GM18909 (cell line): ENCODE results near the gene CUX1.
"Not testable (repeated sequence)": the region's sequence is repeated elsewhere in the genome, so short reads cannot be mapped to it uniquely, and the experiment has no call there.

ENCODE experiments used
- ATAC-seq: cut with Tn5 transposase; IDR thresholded peaks from one replicate; pipeline ENCODE4 v1.9.1; 2021; ENCODE audit warnings: mild to moderate bottlenecking; ENCODE audit not compliant: unreplicated experiment, poor library complexity

CUX1 gene

DNA sequence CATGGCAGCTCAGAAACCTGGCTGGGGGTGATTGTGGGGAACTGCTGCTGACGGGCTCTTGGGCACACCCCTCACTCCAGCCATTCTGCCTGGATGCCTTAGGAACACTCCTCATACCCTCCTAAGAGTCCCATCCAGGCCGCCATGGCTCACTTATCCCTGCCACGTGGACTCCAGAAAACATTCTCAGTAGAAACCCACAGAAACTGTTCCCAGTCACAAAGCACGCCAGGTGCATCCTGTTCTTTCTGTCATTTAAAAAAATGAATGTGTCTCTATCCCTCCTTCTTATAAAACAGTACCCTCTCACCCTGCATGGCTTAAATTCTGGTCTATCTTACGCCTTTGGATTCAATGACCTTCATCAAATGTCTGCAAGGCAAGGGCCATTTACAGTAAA lies 177.7 kb downstream of the CUX1 start:
- no peak for ATAC-seq

DNA sequence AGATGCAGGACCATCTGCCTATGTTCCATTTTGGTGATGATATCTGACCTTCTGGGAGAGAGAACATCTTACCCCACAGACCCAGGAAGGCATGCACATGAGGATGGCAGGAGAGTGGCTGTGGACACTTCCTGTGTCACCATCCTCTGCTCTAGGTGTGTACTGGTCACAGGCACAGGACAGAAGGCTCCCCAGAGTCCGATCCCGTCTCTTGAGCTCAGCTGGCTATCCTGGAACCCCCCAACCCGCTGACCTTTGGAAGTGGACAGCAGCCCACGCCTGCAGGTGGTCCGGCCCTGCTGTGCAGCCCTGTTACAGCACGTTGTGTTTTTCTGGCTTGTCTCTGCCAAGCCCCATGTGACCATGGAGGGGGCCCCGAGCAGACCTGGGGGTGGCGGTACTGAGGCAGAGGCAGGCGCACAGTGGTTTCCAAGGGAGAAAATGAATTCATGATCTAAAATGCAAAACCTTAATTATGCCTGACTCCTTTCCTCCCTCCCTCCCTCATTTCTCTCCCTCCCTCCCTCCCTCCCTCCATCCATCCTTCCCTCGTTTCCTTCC lies 178.8 kb downstream of the CUX1 start:
- no peak for ATAC-seq

DNA sequence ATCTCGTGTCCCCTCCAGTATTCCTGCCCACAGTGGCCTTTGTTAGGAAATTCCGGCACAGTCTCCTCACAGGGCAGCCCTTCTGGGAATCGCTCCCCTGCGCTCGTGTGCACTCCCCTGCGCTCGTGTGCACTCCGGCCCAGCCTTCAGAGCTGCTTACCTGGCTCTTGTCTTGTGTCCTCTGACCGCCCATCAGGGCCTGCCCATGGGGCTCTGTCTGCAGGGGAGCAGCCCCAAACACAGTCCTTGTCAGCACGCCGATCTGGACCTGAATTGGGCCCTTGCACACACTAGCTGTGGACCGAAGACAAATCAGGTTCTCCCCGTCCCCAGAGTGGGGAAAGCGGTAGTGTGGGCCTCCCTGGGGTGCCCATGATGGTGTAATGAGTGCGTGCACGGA lies 179.4 kb downstream of the CUX1 start:
- no peak for ATAC-seq

DNA sequence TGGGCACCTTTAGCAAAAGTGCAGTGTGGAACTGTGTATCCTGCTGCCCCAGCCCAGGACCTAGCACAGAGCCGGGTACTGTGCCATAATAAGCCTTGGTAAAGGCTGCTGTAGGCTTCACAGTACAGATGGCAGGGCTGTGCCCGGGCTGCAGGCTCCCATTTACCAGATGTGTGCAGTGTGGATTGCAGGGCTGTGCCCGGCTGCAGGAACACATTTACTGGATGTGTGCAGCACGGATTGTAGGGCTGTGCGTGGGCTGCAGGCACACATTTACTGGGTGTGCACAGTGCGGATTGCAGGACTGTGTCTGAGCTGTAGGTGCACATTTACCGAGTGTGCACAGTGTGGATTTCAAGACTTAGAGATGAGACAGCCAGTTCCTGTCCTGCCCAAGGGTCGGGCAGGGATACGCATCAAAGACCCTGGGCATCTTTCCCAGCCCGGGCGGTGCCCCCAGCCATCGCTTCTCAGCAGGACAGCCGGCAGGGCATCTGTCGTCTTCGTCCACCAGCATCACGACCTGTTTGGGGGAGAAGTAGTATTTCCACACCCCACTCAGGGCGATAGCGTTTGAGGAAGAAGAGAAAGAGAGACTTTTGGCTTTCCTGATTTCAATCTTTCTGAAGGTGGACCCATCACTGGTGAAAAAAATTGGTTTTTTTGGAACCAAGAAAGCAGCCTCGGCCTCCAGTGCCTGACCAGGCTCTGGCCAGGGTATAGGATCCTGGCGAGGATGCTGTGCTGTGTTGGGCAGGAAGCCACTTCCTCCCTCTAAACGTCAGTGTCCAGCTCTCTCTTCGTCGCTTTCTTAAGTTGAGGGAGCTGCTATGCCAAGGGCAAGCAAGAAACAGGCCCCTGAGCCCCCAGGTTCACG lies 180.8 kb downstream of the CUX1 start:
- no peak for ATAC-seq

DNA sequence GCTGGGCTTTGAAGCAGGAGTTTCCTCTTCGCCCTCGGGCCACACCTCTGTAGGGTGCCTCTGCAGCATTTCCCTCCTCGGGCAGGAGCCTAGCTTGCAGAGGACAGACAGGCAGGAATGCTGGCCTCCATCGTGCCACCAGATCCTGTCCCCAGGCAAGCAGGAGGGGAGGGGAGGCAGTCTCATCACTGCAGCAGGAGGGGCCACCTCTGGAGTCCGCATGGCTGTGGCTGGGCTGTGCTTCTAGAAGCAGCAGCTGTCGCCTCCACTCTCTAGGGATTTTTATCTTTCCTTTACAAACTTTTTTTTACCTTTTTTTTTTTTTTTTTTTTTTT lies 181.4 kb downstream of the CUX1 start:
- ATAC-seq, result no peak

DNA sequence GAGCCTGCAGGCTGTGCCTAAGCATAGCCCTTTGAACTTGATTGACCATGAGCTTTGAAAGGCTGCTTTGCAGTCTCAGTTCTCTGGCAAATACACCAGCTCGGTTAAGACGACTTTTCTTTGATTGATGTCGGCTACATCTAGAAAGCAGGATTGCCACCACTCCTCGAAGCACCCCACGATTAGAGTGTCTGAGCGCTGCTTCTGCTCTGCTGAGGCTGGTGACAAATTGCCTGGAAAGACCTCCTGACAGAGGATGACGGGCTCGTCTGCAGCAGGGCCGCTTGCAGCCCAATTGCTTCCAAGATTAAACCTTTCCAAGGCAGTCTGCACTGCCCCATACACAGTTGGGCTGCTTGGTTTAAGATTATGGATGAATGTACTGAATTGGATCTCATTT lies 182.0 kb downstream of the CUX1 start:
- no peak for ATAC-seq

DNA sequence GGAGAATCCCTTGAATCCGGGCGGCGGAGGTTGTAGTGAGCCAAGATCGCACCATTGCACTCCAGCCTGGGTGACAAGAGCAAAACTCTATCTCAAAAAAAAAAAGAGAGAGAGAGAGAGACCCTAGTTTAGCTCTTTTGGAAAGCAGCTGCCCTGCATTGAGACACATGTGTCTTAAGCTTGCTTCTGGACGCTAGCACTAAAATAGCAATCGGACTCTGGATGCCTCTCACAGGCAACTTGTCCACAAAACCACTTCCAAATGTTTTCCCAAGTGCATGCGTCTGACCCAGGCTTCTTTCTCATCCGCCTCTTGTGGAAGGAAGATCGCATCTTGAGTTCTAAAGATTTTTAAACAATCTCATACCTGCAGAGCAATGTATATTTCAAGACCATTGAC lies 182.7 kb downstream of the CUX1 start:
- no peak for ATAC-seq

DNA sequence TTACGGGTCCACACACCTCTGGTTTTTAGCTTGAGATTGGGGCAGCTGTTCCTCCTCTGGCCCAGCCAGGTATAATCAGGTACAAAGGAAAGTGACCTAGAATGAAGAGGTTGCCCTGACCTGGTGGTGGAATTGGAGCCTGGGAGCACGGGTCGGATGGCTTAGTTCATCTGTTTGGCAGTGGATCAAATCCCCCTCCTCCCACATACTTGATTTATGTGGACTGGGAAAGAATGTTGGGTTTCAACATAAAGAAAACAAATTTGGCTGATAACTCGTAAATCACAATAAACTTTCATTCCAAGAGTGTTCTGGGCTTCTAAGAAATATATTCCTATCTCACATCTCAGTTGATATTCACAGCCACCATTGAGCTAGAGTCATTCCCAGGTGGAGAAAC lies 186.8 kb downstream of the CUX1 start:
- no peak for ATAC-seq

DNA sequence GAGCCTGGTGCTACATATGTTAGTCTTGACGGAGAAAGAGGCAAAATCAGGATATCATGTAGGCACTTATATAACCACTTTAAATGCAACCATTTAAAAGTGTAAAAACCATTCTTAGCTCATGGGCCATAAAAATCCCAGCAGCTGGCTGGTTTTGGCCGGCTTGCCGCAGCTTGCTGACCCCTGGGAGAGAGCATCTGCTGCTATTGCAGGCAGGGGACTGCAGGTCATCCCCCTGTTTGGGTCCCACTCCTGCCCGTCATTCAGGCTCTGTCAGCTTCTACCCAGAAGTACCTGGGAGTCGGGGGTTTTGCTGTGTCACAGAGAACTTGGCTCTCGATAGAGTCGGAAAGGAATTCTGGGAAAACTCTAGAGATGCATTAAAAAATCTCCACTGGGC lies 187.4 kb downstream of the CUX1 start:
- no peak for ATAC-seq

DNA sequence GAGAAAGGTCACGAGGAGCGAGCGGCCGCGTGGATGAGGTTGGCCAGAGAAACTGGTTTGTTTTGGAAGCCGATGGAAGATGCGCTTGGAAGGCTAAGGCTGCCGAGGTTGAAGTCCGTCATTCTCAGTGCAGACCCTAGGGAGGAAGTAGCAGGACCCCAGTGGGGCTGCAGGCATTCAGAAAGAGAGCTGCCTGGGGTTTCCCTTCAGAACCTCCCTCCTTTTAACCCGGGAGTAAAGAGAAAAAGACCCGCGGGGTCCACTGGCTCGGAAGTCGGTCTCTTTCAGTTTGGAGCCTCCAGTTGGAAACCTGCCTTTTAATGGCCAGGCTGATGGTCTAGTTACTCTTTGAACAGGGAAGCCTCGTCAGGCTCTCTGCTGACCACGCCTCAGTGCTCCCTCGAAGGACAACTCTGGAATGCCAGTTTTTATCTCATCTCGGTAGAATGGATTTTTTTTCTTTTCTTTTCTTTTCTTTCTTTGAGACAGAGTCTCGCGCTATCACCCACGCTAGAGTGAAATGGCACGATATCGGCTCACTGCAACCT lies 188.6 kb downstream of the CUX1 start:
- no peak for ATAC-seq

DNA sequence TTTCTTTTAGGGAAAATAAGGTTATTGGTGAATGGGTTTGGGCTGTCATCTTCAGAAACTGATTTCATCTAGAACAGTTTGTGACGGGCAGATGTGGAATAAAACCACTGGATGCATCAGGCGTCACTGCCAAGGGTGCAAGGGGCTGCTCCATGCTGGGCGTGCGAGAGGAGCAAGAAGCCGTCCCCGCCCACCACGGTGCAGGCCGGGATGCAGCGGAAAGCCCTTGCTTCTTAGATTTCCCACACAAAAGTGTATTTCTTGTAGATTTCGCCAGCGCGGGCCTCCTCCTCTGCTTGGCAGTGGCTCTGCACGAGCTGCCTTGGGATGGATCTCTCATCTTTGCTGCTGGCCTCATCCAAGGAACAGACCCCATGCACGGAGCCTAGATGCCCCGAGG lies 189.3 kb downstream of the CUX1 start:
- ATAC-seq, result no peak

DNA sequence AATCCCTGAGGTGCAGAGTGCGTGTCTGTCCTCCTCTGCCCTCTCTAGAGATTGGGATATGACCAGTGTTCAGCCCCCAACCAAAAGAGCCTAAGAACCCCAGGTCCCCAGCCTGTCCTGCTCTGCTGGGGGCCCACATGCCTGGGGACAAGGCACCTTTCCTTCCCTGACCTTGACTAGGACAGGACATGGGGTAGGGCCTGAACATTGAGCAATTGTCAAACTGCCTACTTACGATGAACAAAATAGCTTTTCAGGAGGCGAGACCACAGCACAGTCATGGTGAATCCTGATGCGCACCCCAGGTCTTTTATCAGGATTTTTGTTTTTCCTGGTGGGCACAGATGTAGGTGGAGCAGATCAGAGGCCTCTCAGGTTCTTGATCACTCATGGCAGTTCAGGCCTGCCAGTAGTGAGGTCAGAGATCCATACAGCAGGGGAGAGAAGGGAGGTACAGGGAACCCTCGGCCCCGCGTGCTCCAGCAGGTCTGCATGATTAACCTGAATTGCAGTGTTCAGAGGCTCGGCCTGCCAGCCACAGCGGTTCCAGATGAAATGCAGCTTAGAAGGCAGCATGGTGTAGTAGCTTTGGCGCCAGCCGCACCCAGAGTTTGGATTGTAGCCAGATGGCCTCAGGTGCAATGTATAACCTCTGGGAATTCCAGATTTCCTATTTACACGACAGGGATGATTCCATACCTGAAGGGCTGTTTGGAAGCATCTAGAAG lies 191.3 kb downstream of the CUX1 start:
- no peak for ATAC-seq

DNA sequence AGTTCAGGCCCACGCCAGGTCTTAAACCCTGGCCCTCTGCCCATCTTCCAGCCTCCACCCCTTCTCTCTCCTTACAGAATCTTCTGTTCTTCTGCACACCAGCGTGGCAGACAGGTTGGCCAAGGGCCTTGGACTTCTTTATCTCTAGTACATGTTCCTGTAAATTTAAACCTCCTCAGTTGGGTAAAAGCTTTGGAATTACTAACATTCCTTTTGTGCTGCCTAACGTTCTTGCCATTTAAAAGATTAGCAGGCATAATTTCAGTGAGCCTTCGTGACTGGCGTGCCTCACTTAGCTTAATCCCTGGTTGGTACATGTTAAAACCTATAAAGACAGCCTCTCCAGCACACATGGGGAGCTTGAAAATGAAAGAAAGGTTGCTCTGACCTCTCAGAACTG lies 192.2 kb downstream of the CUX1 start:
- no peak for ATAC-seq

DNA sequence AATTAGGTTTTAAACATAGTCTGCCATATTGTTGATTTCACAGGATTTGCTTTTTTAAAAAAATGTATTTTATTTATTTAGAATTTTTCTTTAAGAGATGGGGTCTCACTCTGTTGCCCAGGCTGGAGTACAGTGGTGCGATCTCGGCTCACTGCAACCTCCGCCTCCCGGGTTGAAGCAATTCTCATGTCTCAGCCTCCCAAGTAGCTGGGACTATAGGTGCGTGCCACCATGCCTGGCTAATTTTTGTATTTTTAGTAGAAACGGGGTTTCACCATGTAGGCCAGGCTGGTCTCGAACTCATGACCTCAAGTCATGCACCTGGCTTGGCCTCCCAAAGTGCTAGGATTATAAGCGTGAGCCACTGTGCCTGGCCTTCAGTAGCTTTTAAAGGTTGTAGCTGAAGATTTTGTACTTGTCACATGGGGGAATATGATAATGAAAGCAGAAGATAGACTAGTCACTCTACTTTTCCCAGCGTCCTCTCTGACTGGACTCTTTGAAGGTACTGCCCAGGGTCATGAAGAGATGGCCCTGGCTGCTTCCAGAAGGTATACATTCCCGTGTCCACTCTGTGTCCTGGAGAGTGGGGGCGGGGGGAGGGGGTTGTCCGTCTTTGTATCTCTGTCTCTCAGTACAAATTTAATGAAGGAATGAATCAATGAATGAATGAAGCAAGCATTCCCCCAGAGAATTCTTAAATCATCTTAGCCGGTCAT lies 194.8 kb downstream of the CUX1 start:
- ATAC-seq, result not testable (repeated sequence)

DNA sequence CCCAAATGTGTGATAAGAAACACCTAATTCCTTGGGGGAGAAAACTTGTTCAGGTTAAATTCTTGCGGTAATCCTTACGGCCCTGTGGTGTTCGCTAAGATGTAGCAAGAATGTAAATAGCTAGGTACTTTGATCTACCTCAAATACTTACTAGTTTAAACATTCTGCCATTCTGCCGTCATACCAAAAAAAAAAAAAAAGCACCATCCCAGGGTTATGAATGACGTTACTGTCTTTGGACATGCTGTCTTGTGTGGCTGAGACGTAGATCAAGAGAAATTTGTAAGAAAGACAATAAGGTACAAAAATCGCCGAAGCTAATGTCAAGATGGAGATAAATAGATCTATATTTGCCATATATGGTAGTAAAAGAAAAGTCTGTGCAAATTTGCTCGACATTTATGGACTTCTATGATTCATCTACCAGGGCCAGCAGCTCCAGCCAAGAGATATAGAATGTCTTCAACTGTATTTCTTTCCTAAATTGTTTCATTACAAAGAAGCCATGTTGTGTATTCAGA lies 195.6 kb downstream of the CUX1 start:
- no peak for ATAC-seq

DNA sequence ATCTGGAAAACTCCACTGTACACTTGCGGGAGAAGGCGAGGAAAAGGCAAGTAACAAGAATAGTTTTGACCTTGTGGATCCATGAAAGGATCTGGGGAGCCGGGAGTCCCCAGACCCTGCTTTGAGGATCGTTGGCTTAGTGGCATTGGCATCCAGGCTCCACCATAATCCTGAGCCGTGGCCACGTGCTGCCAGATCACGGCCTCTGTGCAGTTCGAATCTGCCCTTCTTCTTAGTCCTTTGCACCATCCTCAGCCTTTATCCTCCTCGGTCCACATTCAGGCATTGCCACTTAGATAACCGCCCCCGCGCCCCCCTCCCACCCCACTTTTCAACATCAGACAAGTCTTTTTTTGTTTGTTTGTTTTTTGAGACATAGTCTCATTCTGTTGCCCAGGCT lies 201.4 kb downstream of the CUX1 start:
- ATAC-seq, result no peak

DNA sequence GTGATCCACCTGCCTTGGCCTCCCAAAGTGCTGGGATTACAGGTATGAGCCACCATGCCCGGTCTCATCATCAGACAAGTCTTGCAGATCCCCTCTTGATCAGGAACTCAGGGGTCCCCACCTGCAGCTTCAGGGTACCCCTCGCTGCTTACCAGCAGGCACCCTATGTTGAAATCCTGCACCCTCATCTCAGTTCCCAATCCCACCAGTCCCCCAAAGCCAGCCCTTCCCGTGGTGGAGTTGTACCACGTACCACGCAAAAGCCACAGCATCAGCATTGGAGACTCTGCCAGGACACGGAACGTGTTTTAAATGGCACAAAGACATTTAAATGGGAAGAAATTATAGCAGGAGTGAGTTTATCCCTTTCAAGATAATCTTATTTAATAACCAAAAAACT lies 202.0 kb downstream of the CUX1 start:
- no peak for ATAC-seq

DNA sequence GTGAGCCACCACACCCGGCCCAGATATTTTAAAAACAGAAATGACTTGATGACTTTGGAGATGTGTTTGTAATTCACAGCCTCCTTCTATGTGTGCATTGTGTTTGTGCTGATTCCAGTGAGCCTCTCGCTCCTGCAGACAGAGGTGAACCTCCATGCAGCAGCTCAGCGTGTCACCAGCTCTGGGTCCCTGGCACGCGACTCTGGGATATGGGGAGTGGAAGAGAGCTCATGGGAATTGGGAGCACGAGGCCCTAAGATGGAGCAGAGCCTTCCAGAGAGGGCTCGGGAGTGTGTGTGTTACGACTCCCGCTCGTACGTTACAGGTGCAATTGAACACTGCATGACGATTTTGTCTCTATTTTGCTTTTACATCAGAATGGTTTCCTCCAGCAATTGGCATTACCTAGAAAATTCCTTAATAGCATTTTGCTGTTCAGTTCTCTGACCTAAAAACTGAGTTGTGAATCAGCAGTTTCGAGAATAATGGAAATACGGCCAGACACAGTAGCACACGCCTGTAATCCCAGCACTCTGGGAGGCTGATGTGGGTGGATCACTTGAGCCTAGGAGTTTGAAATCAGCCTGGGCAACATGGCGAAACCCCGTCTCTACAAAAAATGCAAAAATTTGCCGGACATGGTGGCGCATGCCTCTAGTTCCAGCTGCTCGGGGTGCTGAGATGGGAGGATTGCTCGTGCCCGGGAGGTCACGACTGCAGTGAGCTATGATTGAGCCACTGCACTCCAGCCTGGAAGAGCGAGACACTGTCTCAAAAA lies 204.6 kb downstream of the CUX1 start:
- ATAC-seq, result no peak

DNA sequence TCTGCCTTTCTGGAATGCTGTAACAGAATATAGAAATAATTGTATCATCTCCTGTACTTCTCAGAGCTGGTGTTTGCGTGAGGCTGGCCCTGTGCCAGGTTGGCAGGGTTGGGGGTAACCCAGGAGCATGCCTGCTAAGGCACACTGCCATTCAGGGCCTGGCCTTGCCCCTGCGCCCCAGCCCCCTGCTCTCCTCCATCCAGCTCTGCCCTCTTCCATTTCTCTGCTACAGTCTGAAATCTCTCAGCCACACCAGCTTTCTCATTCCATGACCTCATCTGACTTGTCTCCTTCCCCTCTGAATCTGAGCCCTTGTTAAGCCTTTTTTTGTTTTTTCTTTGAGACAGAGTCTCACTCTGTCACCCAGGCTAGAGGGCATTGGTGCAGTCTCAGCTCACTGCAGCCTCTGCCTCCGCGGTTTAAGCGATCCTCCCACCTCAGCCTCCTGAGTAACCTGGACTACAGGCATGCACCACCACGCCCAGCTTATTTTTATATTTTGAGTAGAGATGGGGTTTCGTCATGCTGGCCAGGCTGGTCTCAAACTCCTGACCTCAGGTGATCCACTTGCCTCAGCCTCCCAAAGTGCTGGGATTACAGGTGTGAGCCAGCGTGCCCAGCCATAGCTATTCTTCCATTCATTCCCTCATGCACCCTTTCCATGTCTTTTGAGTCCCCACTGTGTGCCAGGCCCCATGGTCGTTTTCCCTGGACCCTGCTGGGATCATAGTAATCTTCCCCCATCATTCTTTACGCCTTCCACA lies 206.8 kb downstream of the CUX1 start:
- no peak for ATAC-seq
